Measurements from ENCODE around the gene CELF1. TPM values are rescaled to one million over a fixed set of nuclear protein-coding genes. Genes with fewer than 3 reads are reported as not detected.

CELF1 gene
- total RNA-seq, 4 donors from 2014 or later, result 51.2 to 138 (median 121) TPM

GRCh38 chr11:47469361-47470179 is 83.4 kb downstream of the CELF1 start:
- intact Hi-C loops (cut with DNase I; ENCODE audit: low total_unique reads), result no loop called here
- DNase-seq, result no peak
- Histone ChIP-seq H3K27ac (peak overlapping the region; percentile 8 to 59), H3K9me3 (no peaks in the 10 kb centered on the region), H3K4me1 (peaks cover 0 to 8% of the 10 kb centered on the region in 2 donors), H3K27me3 (no peaks in the 10 kb centered on the region), H3K36me3 (no peaks in the 10 kb centered on the region), H3K4me3 (no peak overlapping the region)
- TF ChIP-seq POLR2A (IDR thresholded peaks at IDR 0.05), result no peak
- no peak for TF ChIP-seq CTCF (IDR thresholded peaks at IDR 0.05)

DNA sequence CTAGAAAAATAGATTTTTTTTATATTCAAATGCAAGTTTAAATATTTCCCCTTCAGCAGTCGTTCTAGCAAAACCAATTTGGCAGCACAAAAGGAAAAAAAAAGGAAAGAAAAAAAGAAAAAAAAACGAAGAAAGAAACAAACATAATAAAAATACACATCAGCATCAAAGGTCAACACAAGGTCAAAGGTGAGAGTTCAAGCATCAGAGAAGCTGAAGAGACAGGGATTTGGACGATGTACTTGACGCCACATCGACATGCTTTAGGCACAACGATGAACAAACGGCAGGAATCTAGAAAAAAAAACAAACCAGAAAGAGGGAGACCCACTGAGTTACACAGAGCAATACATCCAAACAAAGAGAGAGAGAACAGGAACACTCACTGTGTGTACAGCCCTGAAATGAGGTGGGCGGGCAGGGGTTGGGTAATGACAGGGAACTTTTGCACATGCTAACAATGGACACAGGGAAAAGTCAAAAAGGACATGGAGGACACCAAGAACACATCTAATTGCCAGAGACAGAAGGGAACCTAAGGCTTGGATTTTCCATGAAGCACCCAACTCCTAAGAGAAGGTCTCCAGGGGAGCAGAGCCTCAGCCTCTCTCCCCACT is 84.2 kb downstream of the CELF1 start:
- TF ChIP-seq POLR2A (IDR thresholded peaks at IDR 0.05) (no peak), CTCF (IDR thresholded peaks at IDR 0.05) (no peak)
- H3K4me3 ChIP-seq, result no peak overlapping the region
- DNase-seq, result no peak
- no peaks in the 10 kb centered on the region for H3K9me3 ChIP-seq
- no peaks in the 10 kb centered on the region for H3K27me3 ChIP-seq
- peak overlapping the region; percentile 8 to 67 for H3K27ac ChIP-seq
- H3K4me1 ChIP-seq, result peaks cover 0 to 8% of the 10 kb centered on the region in 2 donors
- intact Hi-C loops (cut with DNase I; ENCODE audit: low total_unique reads), result no loop called here
- H3K36me3 ChIP-seq, result no peaks in the 10 kb centered on the region

GRCh38 chr11:47467357-47467756 is 85.6 kb downstream of the CELF1 start:
- no peak for DNase-seq
- Histone ChIP-seq H3K9me3 (no peaks in the 10 kb centered on the region), H3K36me3 (no peaks in the 10 kb centered on the region), H3K4me1 (peaks cover 0 to 8% of the 10 kb centered on the region in 2 donors), H3K4me3 (no peak overlapping the region), H3K27me3 (no peaks in the 10 kb centered on the region), H3K27ac (peak overlapping the region; percentile 63 to 67)
- intact Hi-C loops (cut with DNase I; ENCODE audit: low total_unique reads), result no loop called here
- TF ChIP-seq CTCF (IDR thresholded peaks at IDR 0.05), result no peak
- TF ChIP-seq POLR2A (IDR thresholded peaks at IDR 0.05), result no peak

DNA sequence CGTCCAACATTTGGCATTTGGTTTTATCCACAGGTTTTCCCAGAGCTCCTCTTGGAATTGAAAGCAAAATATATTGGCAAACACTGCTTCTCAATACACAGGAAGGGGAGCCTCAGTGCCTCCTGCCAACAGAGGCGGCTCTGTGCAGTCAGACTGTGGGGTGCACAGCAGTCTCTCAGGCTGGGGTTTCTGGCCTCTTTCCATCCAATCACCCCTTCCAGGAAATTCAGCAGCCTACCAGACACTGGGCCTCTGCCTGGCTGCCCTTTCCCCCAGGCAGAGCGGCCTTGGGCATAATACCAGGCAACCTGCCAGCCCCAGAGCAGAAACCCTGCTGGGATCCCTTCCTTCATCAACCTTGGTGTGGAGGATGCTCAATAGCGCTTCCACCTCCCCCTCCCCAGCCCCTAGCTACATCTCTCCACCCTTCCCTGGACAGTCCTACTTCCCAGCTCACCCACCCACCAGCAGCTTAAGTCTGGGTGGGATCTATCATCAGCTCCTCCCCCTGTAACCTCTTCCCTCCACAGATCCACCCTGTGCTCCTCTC is 86.2 kb downstream of the CELF1 start:
- Histone ChIP-seq H3K27ac (peak overlapping the region; percentile 63 to 67), H3K27me3 (no peaks in the 10 kb centered on the region), H3K9me3 (no peaks in the 10 kb centered on the region), H3K4me3 (no peak overlapping the region), H3K36me3 (no peaks in the 10 kb centered on the region), H3K4me1 (peaks cover 0 to 8% of the 10 kb centered on the region in 2 donors)
- no peak for TF ChIP-seq POLR2A (IDR thresholded peaks at IDR 0.05)
- no peak for TF ChIP-seq CTCF (IDR thresholded peaks at IDR 0.05)
- peak in 1 of 2 donors; percentile 36 for DNase-seq
- intact Hi-C loops (cut with DNase I; ENCODE audit: low total_unique reads), result no loop called here

DNA sequence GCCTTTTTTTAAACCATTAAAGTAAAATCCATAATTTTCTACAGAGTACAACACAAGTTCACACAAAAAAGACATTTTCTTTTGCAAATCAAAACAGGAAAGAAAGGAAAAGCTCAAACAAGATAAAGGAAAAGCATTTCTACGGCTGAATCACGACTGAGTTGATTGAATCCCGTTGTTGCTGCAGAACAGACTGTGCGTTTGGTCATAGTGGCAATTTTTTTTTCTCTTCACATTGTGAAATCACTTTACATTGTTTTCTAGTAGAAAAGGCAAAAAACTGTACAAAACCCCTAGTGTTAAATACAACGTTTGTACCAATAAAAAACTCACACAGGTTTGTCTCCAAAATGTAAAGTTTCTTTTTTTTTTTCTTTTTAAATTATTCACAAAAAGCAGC is 86.7 kb downstream of the CELF1 start:
- TF ChIP-seq POLR2A (IDR thresholded peaks at IDR 0.05) (no peak), CTCF (IDR thresholded peaks at IDR 0.05) (no peak)
- DNase-seq, result no peak
- peaks cover 0 to 8% of the 10 kb centered on the region in 2 donors for H3K4me1 ChIP-seq
- no peak overlapping the region for H3K4me3 ChIP-seq
- no peaks in the 10 kb centered on the region for H3K9me3 ChIP-seq
- intact Hi-C loops (cut with DNase I; ENCODE audit: low total_unique reads), result no loop called here
- peak overlapping the region; percentile 63 to 67 for H3K27ac ChIP-seq
- no peaks in the 10 kb centered on the region for H3K36me3 ChIP-seq
- H3K27me3 ChIP-seq, result no peaks in the 10 kb centered on the region

Measured in uterus (tissue), 4 donors.